ENCODE data around the gene ERBIN. TPM values are rescaled to one million over a fixed set of nuclear protein-coding genes. Genes with fewer than 3 reads are reported as not detected.

The ERBIN gene
- total and polyA plus RNA-seq, 2 of the 4 experiments (the other 2 are of a cell fraction) = 25.8 to 70.1 TPM

Small RNAs within 50 kb of the gene (microRNA-seq; reads per million reads assigned to microRNA genes)
- gene RF00598 (ENCODE audit: insufficient read depth, insufficient read length) = not detected

Small RNAs within 50 kb of the gene (small RNA-seq; reads per million reads assigned to genes)
- 0 reads per million in 5 experiments for gene RF00598

Other genes with a start within 250 kb of the ERBIN start
- 15.1 and 25.6 TPM in 2 replicates for gene SGTB, start 204.5 kb upstream of the ERBIN start, total RNA-seq (2012; rRNA removed)
- gene SGTB, start 204.5 kb upstream of the ERBIN start, polyA plus RNA-seq (2012; rRNA removed) = 5.9 and 7.5 TPM in 2 replicates
- gene NLN, start 204.4 kb upstream of the ERBIN start, total RNA-seq (2012; rRNA removed) = 37.1 and 50.3 TPM in 2 replicates
- gene NLN, start 204.4 kb upstream of the ERBIN start, polyA plus RNA-seq (2012; rRNA removed) = 14.2 and 19.1 TPM in 2 replicates
- 36.2 and 80.0 TPM in 2 replicates for gene SREK1, start 217.7 kb downstream of the ERBIN start, total RNA-seq (2012; rRNA removed)
- 18.0 and 23.0 TPM in 2 replicates for gene SREK1, start 217.7 kb downstream of the ERBIN start, polyA plus RNA-seq (2012; rRNA removed)